H1 (cell line): ENCODE results near the gene ANKRD9. TPM values are rescaled to one million over a fixed set of nuclear protein-coding genes. Genes with fewer than 3 reads are reported as not detected.

Source experiments
- CTCF ChIA-PET: fragments of 300-600 bp; sonication (Branson Sonifier 250); formaldehyde crosslinking; loops from one replicate; lab custom pipeline; 2021; ENCODE audit not compliant: partially characterized antibody; lab: Charles Lee
- POLR2A ChIA-PET: fragments of 300-600 bp; sonication (Branson Sonifier 250); formaldehyde crosslinking; loops from one replicate; lab custom pipeline; 2021; ENCODE audit warnings: inconsistent platforms; ENCODE audit not compliant: partially characterized antibody; lab: Charles Lee
- DNase-seq, 2 experiments: peaks; one replicate each; pipeline versions ENCODE4 v3.0.0 to v3.0.0-alpha.2; 2010 to 2022; ENCODE audit warnings: low spot score in 2 of 2, low read depth in 1 of 2, mixed read lengths in 1 of 2
- FAIRE-seq: peaks from 2 replicates; lab custom pipeline; 2011; peaks lifted over from hg19 to GRCh38; lab: Jason Lieb, UNC
- H2AFZ ChIP-seq: 2 replicates; pipeline ENCODE4 v1.8.1; 2012; ENCODE audit warnings: low read length, inconsistent platforms
- H2AK5ac ChIP-seq: 2 replicates; pipeline ENCODE4 v1.6.1; 2013; ENCODE audit warnings: low read depth, low read length
- H2BK120ac ChIP-seq: replicated peaks from 2 replicates; pipeline ENCODE3; 2013; ENCODE audit warnings: low read depth, low read length, inconsistent platforms
- H2BK12ac ChIP-seq: 2 replicates; pipeline ENCODE4 v1.6.1; 2013; ENCODE audit warnings: low read depth, low read length
- H2BK15ac ChIP-seq: 2 replicates; pipeline ENCODE4 v1.6.1; 2013; ENCODE audit warnings: low read length
- H2BK20ac ChIP-seq: 2 replicates; pipeline ENCODE4 v1.6.1; 2013; ENCODE audit warnings: low read length
- H2BK5ac ChIP-seq: 2 replicates; pipeline ENCODE4 v1.6.1; 2013; ENCODE audit warnings: low read depth, low read length
- H3K14ac ChIP-seq: 2 replicates; pipeline ENCODE4 v1.6.1; 2013; ENCODE audit warnings: inconsistent platforms; ENCODE audit not compliant: insufficient read length
- H3K18ac ChIP-seq: 2 replicates; pipeline ENCODE4 v1.6.1; 2013; ENCODE audit warnings: low read length; ENCODE audit errors: extremely low read depth
- H3K23ac ChIP-seq: 2 replicates; pipeline ENCODE4 v1.6.1; 2013; ENCODE audit warnings: inconsistent platforms; ENCODE audit not compliant: insufficient read length
- H3K23me2 ChIP-seq: 2 replicates; pipeline ENCODE4 v1.6.1; 2013; ENCODE audit warnings: low read depth, low read length
- H3K27ac ChIP-seq: 2 replicates; pipeline ENCODE4 v1.6.1; 2011; ENCODE audit warnings: low read depth, low read length, inconsistent platforms
- H3K27me3 ChIP-seq, 4 experiments: replicated peaks in 1 of 4; 1 replicate in 1 of 4; 2 replicates in 3 of 4; pipeline versions ENCODE4 v1.6.1 to v1.8.1; 2011 to 2013; ENCODE audit warnings: low read length in 3 of 4, mild to moderate bottlenecking in 3 of 4, inconsistent platforms in 2 of 4, mixed read lengths in 2 of 4, moderate library complexity in 1 of 4; ENCODE audit not compliant: control insufficient read depth in 3 of 4, insufficient read depth in 3 of 4; ENCODE audit errors: extremely low read depth in 1 of 4
- H3K36me3 ChIP-seq, 4 experiments: 2 replicates each; pipeline versions ENCODE4 v1.6.1 to v1.8.1; 2011 to 2013; ENCODE audit warnings: mild to moderate bottlenecking in 4 of 4, low read length in 3 of 4, moderate library complexity in 2 of 4, control low read depth in 1 of 4, inconsistent platforms in 1 of 4; ENCODE audit not compliant: insufficient read depth in 4 of 4, control insufficient read depth in 2 of 4
- H3K4ac ChIP-seq: replicated peaks from 2 replicates; pipeline ENCODE3; 2013; ENCODE audit warnings: low read length, low read depth, mixed read lengths, inconsistent platforms; ENCODE audit not compliant: insufficient read length
- H3K4me1 ChIP-seq, 4 experiments: replicated peaks in 1 of 4; 1 replicate in 1 of 4; 2 replicates in 3 of 4; pipeline versions ENCODE4 v1.6.1 to v1.8.1; 2011 to 2013; ENCODE audit warnings: low read length in 3 of 4, inconsistent platforms in 2 of 4, mixed read lengths in 1 of 4; ENCODE audit not compliant: insufficient read depth in 4 of 4, control insufficient read depth in 3 of 4
- H3K4me2 ChIP-seq, 2 experiments: 2 replicates each; pipeline versions ENCODE4 v1.6.1 to v1.8.1; 2011 to 2013; ENCODE audit warnings: low read depth in 2 of 2, low read length in 2 of 2, control low read depth in 1 of 2, inconsistent platforms in 1 of 2, mild to moderate bottlenecking in 1 of 2; ENCODE audit not compliant: insufficient read depth in 1 of 2
- H3K4me3 ChIP-seq, 4 experiments: fragments of 200-600, 300-600 bp in 1 of 4; sonication (generic), shearing (Covaris generic), sonication (Bioruptor Twin) in 1 of 4; 2 replicates each; pipeline versions ENCODE4 v1.5.1 to v1.8.1; 2011 to 2016; ENCODE audit warnings: low read length in 4 of 4, low read depth in 3 of 4, control low read depth in 2 of 4, inconsistent platforms in 2 of 4, mild to moderate bottlenecking in 2 of 4, mixed read lengths in 1 of 4, moderate library complexity in 1 of 4; ENCODE audit not compliant: insufficient read depth in 2 of 4; ENCODE audit errors: extremely low read depth in 1 of 4
- H3K56ac ChIP-seq: replicated peaks from 2 replicates; pipeline ENCODE3; 2013; ENCODE audit warnings: low read depth, mild to moderate bottlenecking, mixed read lengths, low read length, inconsistent platforms; ENCODE audit not compliant: insufficient read length
- H3K79me1 ChIP-seq: 2 replicates; pipeline ENCODE4 v1.6.1; 2013; ENCODE audit warnings: low read depth, low read length, control low read depth
- H3K79me2 ChIP-seq, 2 experiments: 2 replicates each; pipeline versions ENCODE4 v1.6.1 to v1.8.1; 2012 to 2013; ENCODE audit warnings: low read length in 2 of 2, mild to moderate bottlenecking in 2 of 2, inconsistent platforms in 1 of 2; ENCODE audit not compliant: insufficient read depth in 2 of 2, control insufficient read depth in 1 of 2
- H3K9ac ChIP-seq, 4 experiments: replicated peaks in 1 of 4; 1 replicate in 1 of 4; 2 replicates in 3 of 4; pipeline versions ENCODE4 v1.6.1 to v1.8.1; 2011 to 2013; ENCODE audit warnings: low read depth in 3 of 4, low read length in 3 of 4, control low read depth in 2 of 4, mild to moderate bottlenecking in 2 of 4, moderate library complexity in 2 of 4, inconsistent platforms in 1 of 4; ENCODE audit errors: extremely low read depth in 1 of 4
- H3K9me3 ChIP-seq, 2 experiments: 2 replicates each; pipeline versions ENCODE4 v1.6.1 to v1.8.1; 2012 to 2013; ENCODE audit warnings: mild to moderate bottlenecking in 2 of 2, moderate library complexity in 2 of 2, control low read depth in 1 of 2, inconsistent platforms in 1 of 2, low read depth in 1 of 2, low read length in 1 of 2, mixed read lengths in 1 of 2; ENCODE audit not compliant: insufficient read depth in 2 of 2
- H4K20me1 ChIP-seq, 2 experiments: replicated peaks in 1 of 2; 2 replicates each; pipeline versions ENCODE3 to v1.8.1; 2011 to 2013; ENCODE audit warnings: inconsistent platforms in 2 of 2, low read length in 2 of 2, mild to moderate bottlenecking in 1 of 2; ENCODE audit not compliant: insufficient read depth in 2 of 2, control insufficient read depth in 1 of 2
- H4K5ac ChIP-seq: 2 replicates; pipeline ENCODE4 v1.6.1; 2013; ENCODE audit warnings: low read length, low read depth, mixed read lengths, inconsistent platforms; ENCODE audit not compliant: insufficient read length
- H4K8ac ChIP-seq: 2 replicates; pipeline ENCODE4 v1.8.0; 2013; ENCODE audit warnings: mild to moderate bottlenecking, moderate library complexity, low read length, inconsistent platforms; ENCODE audit not compliant: insufficient read depth; ENCODE audit errors: extremely low read depth
- H4K91ac ChIP-seq: replicated peaks from 2 replicates; pipeline ENCODE3; 2013; ENCODE audit warnings: low read length, mixed read lengths, inconsistent platforms; ENCODE audit not compliant: insufficient read length
- KDM1A ChIP-seq: fragments of 200-600, 300-600 bp; sonication (generic); IDR thresholded peaks from 2 replicates; pipeline ENCODE4 v1.7.1; 2016; ENCODE audit warnings: mild to moderate bottlenecking, low read length, borderline replicate concordance
- SAP30 ChIP-seq: fragments of 300-600 bp; sonication (generic); IDR thresholded peaks from 2 replicates; pipeline ENCODE4 v1.7.1; 2012; ENCODE audit warnings: low read length, moderate library complexity, mild to moderate bottlenecking, inconsistent platforms; ENCODE audit not compliant: insufficient read depth, insufficient replicate concordance
- SP2 ChIP-seq: IDR thresholded peaks from 2 replicates; pipeline ENCODE4 v1.6.1; 2012; ENCODE audit warnings: mild to moderate bottlenecking, low read length, inconsistent platforms
- TAF1 ChIP-seq: IDR thresholded peaks from 2 replicates; pipeline ENCODE4 v1.6.1; 2011; ENCODE audit warnings: mild to moderate bottlenecking, low read depth, low read length
- TEAD4 ChIP-seq: IDR thresholded peaks from 2 replicates; pipeline ENCODE4 v1.6.1; 2012; ENCODE audit warnings: low read depth, low read length, inconsistent platforms, mixed read lengths
- WGBS, 2 experiments: shearing (Covaris generic) in 1 of 2; methylation state at CpG; one replicate each; pipeline versions ENCODE4 v1.1.6 to v1.1.7; 2013 to 2015; ENCODE audit warnings: low lambda C conversion rate in 2 of 2, mixed read lengths in 2 of 2, inconsistent platforms in 1 of 2, low coverage in 1 of 2, missing lambda C conversion rate in 1 of 2; ENCODE audit not compliant: insufficient replicate concordance in 2 of 2, insufficient coverage in 1 of 2, insufficient read length in 1 of 2; ENCODE audit errors: extremely low coverage in 1 of 2, missing lambda C conversion rate in 1 of 2; 5-methylcytosine and 5-hydroxymethylcytosine counted together
- polyA plus RNA-seq, 7 experiments: library from polyadenylated mRNA; depleted of rRNA in 3 of 7; stranded (reverse) in 5 of 7; unstranded in 2 of 7; fragments of >200 nt in 5 of 7; fragments of 200-250 nt in 2 of 7; gene quantifications; 1 replicate in 5 of 7; 2 replicates in 1 of 7; 4 replicates in 1 of 7; pipeline versions ENCODE4 v1.2.1 to v1.2.3, GENCODE V29; 2011 to 2013; ENCODE audit warnings: missing spikeins in 2 of 7, mixed read lengths in 2 of 7
- total RNA-seq: library from RNA; stranded (reverse); fragmentation: NEBNext Ultra II Directional; extraction: Animal tissue kit (Norgen Biotek cat#: 25700); gene quantifications from 2 replicates; pipeline ENCODE4 v1.2.1, GENCODE V29; 2021

The ANKRD9 gene
- total and polyA plus RNA-seq, 2 of the 8 experiments (the other 6 are each of a cell fraction or from before 2014, with no cell fraction given), result 37.0 to 41.8 TPM

GRCh38 chr14:102532204-102532658 lies 22.7 kb upstream of the ANKRD9 start:
- Histone ChIP-seq H2BK120ac (no peak overlapping the region), H2BK15ac (peak overlapping the region; percentile 40; the same call in 1 of the 2 replicates), H3K4me1 (no peaks in the 10 kb centered on the region), H3K56ac (no peak overlapping the region), H3K4me3 (no peak overlapping the region), H4K5ac (no peak overlapping the region), H3K9me3 (no peaks in the 10 kb centered on the region), H2BK20ac (no peak overlapping the region), H4K20me1 (no peaks in the 10 kb centered on the region), H4K8ac (no peak overlapping the region), H4K91ac (no peak overlapping the region), H3K23me2 (no peaks in the 10 kb centered on the region), H2BK5ac (no peak overlapping the region), H3K14ac (no peak overlapping the region), H3K79me2 (no peaks in the 10 kb centered on the region), H3K4me2 (no peak overlapping the region), H3K9ac (no peak overlapping the region), H3K79me1 (no peaks in the 10 kb centered on the region), H2BK12ac (no peak overlapping the region; the same call in 1 of the 2 replicates), H3K4ac (no peak overlapping the region), H3K23ac (no peak overlapping the region), H3K18ac (no peak overlapping the region), H3K27me3 (no peaks in the 10 kb centered on the region), H3K36me3 (no peaks in the 10 kb centered on the region), H3K27ac (no peak overlapping the region), H2AFZ (no peak overlapping the region), H2AK5ac (0 out of 2 replicates have a peak overlapping the region, but pooled peaks have one; percentile 82)
- WGBS, 2 experiments, result 85% methylated on average over 3 of the region's 3 CpGs; no CpG with 5 or more reads in 1 of the 2 experiments
- no peak for FAIRE-seq
- POLR2A ChIA-PET, result interaction anchor here (2.2 kb wide), 1 partner anchor 23 kb away, joined by 7 read pairs; no protein-coding TSS in a partner anchor
- CTCF ChIA-PET, result interaction anchor here (0.7 kb wide), 2 partner anchors 58 to 83 kb away, joined by 3 read pairs; no protein-coding TSS in a partner anchor
- no peak for TF ChIP-seq SAP30
- TF ChIP-seq KDM1A, result peak; percentile 71; the same call in 1 of the 2 replicates
- TF ChIP-seq TEAD4, result no peak
- TF ChIP-seq TAF1, result no peak
- no peak for TF ChIP-seq SP2
- no peak for DNase-seq
